ENCODE data around the gene NECAB3. TPM values are rescaled to one million over a fixed set of nuclear protein-coding genes. Genes with fewer than 3 reads are reported as not detected.
A peak's percentile ranks its signal among the peaks of the same experiment; 100 is the strongest.

NECAB3 gene
- total and polyA plus RNA-seq, 2 donors (not counting 3 experiments of a cell fraction or from before 2014, with no cell fraction given): 18.1 to 22.4 TPM

- no peaks in the 10 kb centered on the region for H3K9me3 ChIP-seq (replicated peaks; ENCODE audit: control insufficient read depth, insufficient read depth, low read length)
Measured at GRCh38 chr20:33667676-33668465, 6.4 kb downstream of the NECAB3 start.

More at GRCh38 chr20:33667676-33668465, 6.4 kb downstream of the NECAB3 start:
- dilution Hi-C loops (cut with MboI; ENCODE audit: extremely low pct_ligation_motif_present, low sequenced_read_pairs): no loop called here
- POLR2A ChIA-PET: interaction anchor here (1.2 to 1.4 kb wide), 2 partner anchors 14 to 178 kb away, joined by 3 to 4 read pairs; partner anchors contain the start of gene CBFA2T2
- FAIRE-seq: peak; percentile 77
- Histone ChIP-seq H3K4me3 (replicated peaks in 1 of 3; ENCODE audit: insufficient read depth in 1 of 3, low read depth in 1 of 3, low read length in 3 of 3) (peak overlapping the region in 2 of 3 experiments; percentile 8 to 33), H3K4me2 (ENCODE audit: insufficient read depth, low read length) (peak overlapping the region; percentile 26), H3K79me2 (ENCODE audit: control insufficient read depth, insufficient read depth, low read length) (no peaks in the 10 kb centered on the region), H3K9me1 (replicated peaks; ENCODE audit: control insufficient read depth, extremely low read depth, insufficient read depth, low read length) (no peaks in the 10 kb centered on the region), H3K4me1 (ENCODE audit: control insufficient read depth, extremely low read depth, insufficient read depth, low read length) (peaks cover 22% of the 10 kb centered on the region), H3K9ac (replicated peaks; ENCODE audit: extremely low read depth, insufficient read depth, low read length) (no peak overlapping the region), H3K36me3 (ENCODE audit: control insufficient read depth in 2 of 2, extremely low read depth in 1 of 2, insufficient read depth in 2 of 2, low read length in 2 of 2) (peaks cover 0 to 2% of the 10 kb centered on the region in 2 experiments), H3K27ac (ENCODE audit: insufficient read depth, low read depth, low read length) (no peak overlapping the region), H3K27me3 (ENCODE audit: control insufficient read depth in 2 of 2, insufficient read depth in 2 of 2, low read length in 2 of 2) (no peaks in the 10 kb centered on the region), H2AFZ (ENCODE audit: low read depth, low read length) (peak overlapping the region; percentile 19), H4K20me1 (replicated peaks; ENCODE audit: control insufficient read depth, extremely low read depth, insufficient read depth, low read length) (no peaks in the 10 kb centered on the region)
- CTCF ChIA-PET: interaction anchor here (0.5 to 3.3 kb wide), 36 partner anchors 10 to 459 kb away, joined by 3 to 36 read pairs (median 4); partner anchors contain the start of genes CBFA2T2, CDK5RAP1, PXMP4 and SNTA1
- intact Hi-C loops (cut with micrococcal nuclease): loop anchor here (1.0 to 10.0 kb wide), 5 partner anchors 19 to 461 kb away; partner anchors contain the start of genes E2F1 and RALY
- peak; percentile 73 for DNase-seq (ENCODE audit: low read depth, low spot score)
- TF ChIP-seq JUN (IDR thresholded peaks at IDR 0.05; ENCODE audit: borderline replicate concordance, insufficient read depth, insufficient read length, low read depth) (no peak), POLR2AphosphoS5 (IDR thresholded peaks at IDR 0.05; ENCODE audit: insufficient read depth, low read depth, low read length) (peak; percentile 60), CTCF (IDR thresholded peaks at IDR 0.05; ENCODE audit: extremely low read depth in 1 of 2, insufficient read depth in 1 of 2, low read depth in 1 of 2, low read length in 2 of 2) (peak; percentile 96 to 98)
- no TSS peak for BruUV-seq (replicated peaks)

Data from endothelial cell of umbilical vein (primary cell).